ENCODE results near the gene DPF3.

The DPF3 gene

DNA sequence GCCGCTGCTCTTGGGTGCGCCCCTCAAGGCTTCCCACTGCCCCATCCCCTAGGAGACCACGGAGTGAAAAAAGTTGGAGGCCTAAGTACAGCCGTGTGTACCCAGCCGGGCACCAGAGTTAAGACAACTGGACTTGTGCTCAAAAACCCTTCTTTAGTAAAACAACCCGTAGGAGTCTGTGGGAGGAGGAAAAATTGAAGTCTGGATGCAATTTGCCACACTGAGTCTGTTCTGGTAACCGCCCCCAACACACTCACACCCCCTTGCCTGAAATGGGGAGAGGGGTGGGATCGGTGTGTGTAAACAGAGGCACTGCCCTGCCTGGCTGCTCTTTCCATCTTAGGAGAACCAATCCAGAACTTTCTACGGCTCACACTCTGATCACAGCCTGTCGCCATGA is 41.7 kb downstream of the DPF3 start:
- Histone ChIP-seq H3K56ac (ENCODE audit: low read length) (no peak overlapping the region), H3K23ac (ENCODE audit: low read length) (no peak overlapping the region), H2BK15ac (replicated peaks; ENCODE audit: low read depth) (no peak overlapping the region), H2AK5ac (ENCODE audit: low read length) (no peak overlapping the region), H3K79me2 (ENCODE audit: control insufficient read depth, insufficient read depth, low read length) (no peaks in the 10 kb centered on the region), H3K9ac (ENCODE audit: low read length) (no peak overlapping the region), H3K4me1 (ENCODE audit: control insufficient read depth, low read depth, low read length) (no peaks in the 10 kb centered on the region), H2BK120ac (ENCODE audit: low read depth, low read length) (no peak overlapping the region), H3K27ac (ENCODE audit: low read depth, low read length) (no peak overlapping the region), H2BK5ac (ENCODE audit: low read length) (no peak overlapping the region), H3K18ac (ENCODE audit: low read length) (no peak overlapping the region), H3K79me1 (ENCODE audit: low read length) (no peaks in the 10 kb centered on the region), H3K4ac (ENCODE audit: low read depth, low read length) (no peak overlapping the region), H4K8ac (ENCODE audit: low read depth, low read length) (no peak overlapping the region), H3K36me3 (ENCODE audit: control insufficient read depth, insufficient read depth, low read length) (no peaks in the 10 kb centered on the region), H3K27me3 (ENCODE audit: insufficient read depth, low read length, poor library complexity) (no peaks in the 10 kb centered on the region), H4K5ac (ENCODE audit: low read length) (no peak overlapping the region), H3K4me2 (ENCODE audit: low read length) (no peak overlapping the region), H3K4me3 (ENCODE audit: low read length) (no peak overlapping the region)
- no peak for DNase-seq
- WGBS (ENCODE audit: extremely low coverage, insufficient coverage, low lambda C conversion rate), result no CpG with 5 or more reads among the region's 10 CpGs

DNA sequence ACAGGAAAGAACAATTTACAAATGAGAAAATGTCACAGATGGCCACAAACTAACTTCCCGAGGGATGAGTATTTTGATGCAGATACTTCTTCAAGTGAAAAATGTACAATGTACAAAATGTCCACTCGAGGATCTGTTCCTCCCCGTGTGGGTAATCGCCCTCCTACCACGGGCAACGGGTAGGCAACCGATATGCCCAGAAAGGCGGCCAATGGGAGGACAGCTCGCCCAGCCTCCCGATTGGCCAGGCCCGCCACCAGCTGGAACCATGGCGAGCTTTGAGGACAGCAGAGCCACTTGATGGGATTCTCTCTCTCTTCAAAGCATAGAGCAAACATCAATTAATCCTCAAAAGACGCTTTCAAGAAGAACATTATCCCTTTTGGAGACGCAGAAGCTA is 42.3 kb downstream of the DPF3 start:
- Histone ChIP-seq H3K4me3 (ENCODE audit: low read length) (no peak overlapping the region), H4K8ac (ENCODE audit: low read depth, low read length) (no peak overlapping the region), H3K4me2 (ENCODE audit: low read length) (no peak overlapping the region), H3K18ac (ENCODE audit: low read length) (no peak overlapping the region), H2BK5ac (ENCODE audit: low read length) (no peak overlapping the region), H3K27me3 (ENCODE audit: insufficient read depth, low read length, poor library complexity) (no peaks in the 10 kb centered on the region), H3K4ac (ENCODE audit: low read depth, low read length) (no peak overlapping the region), H3K23ac (ENCODE audit: low read length) (no peak overlapping the region), H3K79me2 (ENCODE audit: control insufficient read depth, insufficient read depth, low read length) (no peaks in the 10 kb centered on the region), H2AK5ac (ENCODE audit: low read length) (no peak overlapping the region), H3K56ac (ENCODE audit: low read length) (no peak overlapping the region), H4K5ac (ENCODE audit: low read length) (no peak overlapping the region), H3K9ac (ENCODE audit: low read length) (no peak overlapping the region), H3K4me1 (ENCODE audit: control insufficient read depth, low read depth, low read length) (peaks cover 2% of the 10 kb centered on the region), H2BK15ac (replicated peaks; ENCODE audit: low read depth) (no peak overlapping the region), H3K27ac (ENCODE audit: low read depth, low read length) (no peak overlapping the region), H3K36me3 (ENCODE audit: control insufficient read depth, insufficient read depth, low read length) (no peaks in the 10 kb centered on the region), H3K79me1 (ENCODE audit: low read length) (no peaks in the 10 kb centered on the region), H2BK120ac (ENCODE audit: low read depth, low read length) (no peak overlapping the region)
- no CpG with 5 or more reads among the region's 14 CpGs for WGBS (ENCODE audit: extremely low coverage, insufficient coverage, low lambda C conversion rate)
- no peak for DNase-seq

DNA sequence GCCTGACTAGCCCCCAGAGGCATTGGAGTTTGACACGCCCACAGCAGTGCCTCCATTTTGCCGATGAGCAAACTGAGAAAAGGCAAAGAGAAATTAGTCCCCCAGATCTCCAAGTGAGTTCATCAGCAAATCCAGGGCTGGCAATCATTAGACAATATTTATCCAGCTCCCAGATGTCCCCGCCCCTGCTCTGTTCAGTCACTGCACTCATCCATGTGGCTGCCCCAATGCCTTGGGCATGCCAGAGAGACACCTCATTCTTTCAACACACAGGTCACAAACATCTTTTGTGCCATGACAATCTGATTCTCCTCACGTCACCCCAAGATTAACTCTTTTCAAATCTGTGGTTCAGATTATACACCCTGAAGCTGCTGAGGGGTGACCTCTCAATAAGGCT is 43.5 kb downstream of the DPF3 start:
- DNase-seq, result no peak
- no peak overlapping the region for H3K23ac ChIP-seq (ENCODE audit: low read length)
- H2BK120ac ChIP-seq (ENCODE audit: low read depth, low read length), result no peak overlapping the region
- H2BK5ac ChIP-seq (ENCODE audit: low read length), result no peak overlapping the region
- H3K79me1 ChIP-seq (ENCODE audit: low read length), result no peaks in the 10 kb centered on the region
- no peaks in the 10 kb centered on the region for H3K79me2 ChIP-seq (ENCODE audit: control insufficient read depth, insufficient read depth, low read length)
- no peak overlapping the region for H3K56ac ChIP-seq (ENCODE audit: low read length)
- no peak overlapping the region for H2BK15ac ChIP-seq (replicated peaks; ENCODE audit: low read depth)
- no peak overlapping the region for H2AK5ac ChIP-seq (ENCODE audit: low read length)
- H3K4ac ChIP-seq (ENCODE audit: low read depth, low read length), result no peak overlapping the region
- no peak overlapping the region for H4K5ac ChIP-seq (ENCODE audit: low read length)
- no CpG with 5 or more reads among the region's 4 CpGs for WGBS (ENCODE audit: extremely low coverage, insufficient coverage, low lambda C conversion rate)
- H3K4me2 ChIP-seq (ENCODE audit: low read length), result no peak overlapping the region
- no peak overlapping the region for H3K4me3 ChIP-seq (ENCODE audit: low read length)
- no peak overlapping the region for H3K9ac ChIP-seq (ENCODE audit: low read length)
- no peak overlapping the region for H3K18ac ChIP-seq (ENCODE audit: low read length)
- H3K36me3 ChIP-seq (ENCODE audit: control insufficient read depth, insufficient read depth, low read length), result no peaks in the 10 kb centered on the region
- no peak overlapping the region for H4K8ac ChIP-seq (ENCODE audit: low read depth, low read length)
- H3K27ac ChIP-seq (ENCODE audit: low read depth, low read length), result no peak overlapping the region
- H3K4me1 ChIP-seq (ENCODE audit: control insufficient read depth, low read depth, low read length), result peaks cover 2% of the 10 kb centered on the region
- H3K27me3 ChIP-seq (ENCODE audit: insufficient read depth, low read length, poor library complexity), result no peaks in the 10 kb centered on the region

DNA sequence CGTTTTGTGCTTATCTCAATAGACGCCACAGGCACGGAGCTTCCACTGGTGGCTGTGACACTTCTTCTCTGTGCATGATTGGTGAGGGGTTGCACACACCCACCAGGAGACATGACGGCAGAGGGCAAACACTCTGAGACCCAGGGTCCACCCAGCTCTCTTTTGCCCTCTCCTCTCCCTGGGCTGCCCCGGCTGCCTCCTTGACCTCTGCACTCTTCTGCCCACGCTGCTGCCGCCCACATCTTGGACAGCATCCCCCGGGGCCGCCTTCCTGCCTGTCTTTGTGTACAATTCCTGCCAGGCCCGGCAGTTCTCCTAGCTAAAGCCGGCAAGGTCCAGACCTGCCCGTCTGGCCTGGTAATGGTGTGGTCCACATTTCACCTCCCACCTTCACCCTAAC is 44.7 kb downstream of the DPF3 start:
- Histone ChIP-seq H2AK5ac (ENCODE audit: low read length) (no peak overlapping the region), H3K4ac (ENCODE audit: low read depth, low read length) (no peak overlapping the region), H3K4me2 (ENCODE audit: low read length) (no peak overlapping the region), H4K8ac (ENCODE audit: low read depth, low read length) (no peak overlapping the region), H3K56ac (ENCODE audit: low read length) (no peak overlapping the region), H3K18ac (ENCODE audit: low read length) (no peak overlapping the region), H3K79me2 (ENCODE audit: control insufficient read depth, insufficient read depth, low read length) (no peaks in the 10 kb centered on the region), H3K4me3 (ENCODE audit: low read length) (no peak overlapping the region), H3K36me3 (ENCODE audit: control insufficient read depth, insufficient read depth, low read length) (no peaks in the 10 kb centered on the region), H2BK5ac (ENCODE audit: low read length) (no peak overlapping the region), H3K27me3 (ENCODE audit: insufficient read depth, low read length, poor library complexity) (no peaks in the 10 kb centered on the region), H4K5ac (ENCODE audit: low read length) (no peak overlapping the region), H2BK120ac (ENCODE audit: low read depth, low read length) (no peak overlapping the region), H2BK15ac (replicated peaks; ENCODE audit: low read depth) (no peak overlapping the region), H3K9ac (ENCODE audit: low read length) (no peak overlapping the region), H3K27ac (ENCODE audit: low read depth, low read length) (no peak overlapping the region), H3K23ac (ENCODE audit: low read length) (no peak overlapping the region), H3K79me1 (ENCODE audit: low read length) (no peaks in the 10 kb centered on the region), H3K4me1 (ENCODE audit: control insufficient read depth, low read depth, low read length) (peaks cover 2% of the 10 kb centered on the region)
- no CpG with 5 or more reads among the region's 12 CpGs for WGBS (ENCODE audit: extremely low coverage, insufficient coverage, low lambda C conversion rate)
- no peak for DNase-seq

DNA sequence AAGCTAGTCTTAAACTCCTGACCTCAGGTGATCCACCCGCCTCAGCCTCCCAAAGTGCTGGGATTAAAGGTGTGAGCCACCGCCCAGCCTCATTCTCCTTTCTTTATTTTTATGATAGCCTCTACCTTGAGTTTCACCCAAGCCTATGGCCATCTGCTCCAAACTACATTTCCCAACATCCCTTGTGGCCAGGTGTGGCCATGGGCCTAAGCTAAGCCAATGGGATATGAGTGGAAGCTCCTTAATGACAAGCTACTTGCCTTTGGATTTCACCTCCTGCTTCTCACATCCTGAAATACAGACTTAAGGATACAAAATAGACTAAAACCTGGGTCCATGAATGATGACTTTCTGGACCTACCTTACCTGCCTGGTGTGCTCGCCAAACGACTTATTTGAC is 46.2 kb downstream of the DPF3 start:
- H3K23ac ChIP-seq (ENCODE audit: low read length), result no peak overlapping the region

DNA sequence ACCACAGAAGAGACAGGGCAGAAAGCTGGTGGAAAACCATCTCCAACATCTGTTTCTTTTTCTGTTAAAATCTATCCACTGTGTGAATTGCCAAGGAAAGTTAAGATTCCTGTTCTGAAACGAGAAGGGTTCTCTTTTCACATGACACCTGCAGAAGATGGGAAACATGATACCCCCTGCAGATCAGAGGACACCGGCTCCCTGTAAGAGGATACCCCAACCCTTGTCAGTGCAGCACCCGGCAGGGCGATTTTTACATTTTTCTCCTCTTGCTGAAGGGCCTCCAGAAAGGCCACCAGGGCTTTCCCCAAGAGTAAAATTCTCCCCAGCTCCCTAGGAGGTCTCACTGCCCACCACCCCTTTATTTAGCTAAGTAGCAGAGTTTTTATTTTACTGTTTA is 48.2 kb downstream of the DPF3 start:
- H3K23ac ChIP-seq (ENCODE audit: low read length), result no peak overlapping the region
- H3K18ac ChIP-seq (ENCODE audit: low read length), result no peak overlapping the region
- no peaks in the 10 kb centered on the region for H3K36me3 ChIP-seq (ENCODE audit: control insufficient read depth, insufficient read depth, low read length)
- peaks cover 2% of the 10 kb centered on the region for H3K4me1 ChIP-seq (ENCODE audit: control insufficient read depth, low read depth, low read length)
- no peak overlapping the region for H3K4ac ChIP-seq (ENCODE audit: low read depth, low read length)
- H3K4me3 ChIP-seq (ENCODE audit: low read length), result no peak overlapping the region
- no CpG with 5 or more reads among the region's 4 CpGs for WGBS (ENCODE audit: extremely low coverage, insufficient coverage, low lambda C conversion rate)
- H3K27ac ChIP-seq (ENCODE audit: low read depth, low read length), result no peak overlapping the region
- no peaks in the 10 kb centered on the region for H3K27me3 ChIP-seq (ENCODE audit: insufficient read depth, low read length, poor library complexity)
- no peak for DNase-seq
- no peak overlapping the region for H3K9ac ChIP-seq (ENCODE audit: low read length)
- no peak overlapping the region for H3K4me2 ChIP-seq (ENCODE audit: low read length)
- no peaks in the 10 kb centered on the region for H3K79me2 ChIP-seq (ENCODE audit: control insufficient read depth, insufficient read depth, low read length)
- no peaks in the 10 kb centered on the region for H3K79me1 ChIP-seq (ENCODE audit: low read length)
- H3K56ac ChIP-seq (ENCODE audit: low read length), result no peak overlapping the region
- H4K8ac ChIP-seq (ENCODE audit: low read depth, low read length), result no peak overlapping the region
- no peak overlapping the region for H2AK5ac ChIP-seq (ENCODE audit: low read length)
- no peak overlapping the region for H4K5ac ChIP-seq (ENCODE audit: low read length)
- H2BK5ac ChIP-seq (ENCODE audit: low read length), result no peak overlapping the region
- H2BK15ac ChIP-seq (replicated peaks; ENCODE audit: low read depth), result no peak overlapping the region
- no peak overlapping the region for H2BK120ac ChIP-seq (ENCODE audit: low read depth, low read length)

More for the DNA sequence above, 46.2 kb downstream of the DPF3 start:
- Histone ChIP-seq H2BK15ac (replicated peaks; ENCODE audit: low read depth) (no peak overlapping the region), H4K5ac (ENCODE audit: low read length) (no peak overlapping the region), H3K36me3 (ENCODE audit: control insufficient read depth, insufficient read depth, low read length) (no peaks in the 10 kb centered on the region), H3K4ac (ENCODE audit: low read depth, low read length) (no peak overlapping the region), H3K4me1 (ENCODE audit: control insufficient read depth, low read depth, low read length) (peaks cover 2% of the 10 kb centered on the region), H3K27ac (ENCODE audit: low read depth, low read length) (no peak overlapping the region), H2BK120ac (ENCODE audit: low read depth, low read length) (no peak overlapping the region), H3K18ac (ENCODE audit: low read length) (no peak overlapping the region), H3K4me3 (ENCODE audit: low read length) (no peak overlapping the region), H3K79me1 (ENCODE audit: low read length) (no peaks in the 10 kb centered on the region), H3K27me3 (ENCODE audit: insufficient read depth, low read length, poor library complexity) (no peaks in the 10 kb centered on the region), H4K8ac (ENCODE audit: low read depth, low read length) (no peak overlapping the region), H3K56ac (ENCODE audit: low read length) (no peak overlapping the region), H2AK5ac (ENCODE audit: low read length) (no peak overlapping the region), H3K9ac (ENCODE audit: low read length) (no peak overlapping the region), H3K4me2 (ENCODE audit: low read length) (no peak overlapping the region), H3K79me2 (ENCODE audit: control insufficient read depth, insufficient read depth, low read length) (no peaks in the 10 kb centered on the region), H2BK5ac (ENCODE audit: low read length) (no peak overlapping the region)
- DNase-seq, result peak; percentile 67
- no CpG with 5 or more reads among the region's 4 CpGs for WGBS (ENCODE audit: extremely low coverage, insufficient coverage, low lambda C conversion rate)
